Endothelial cell (in vitro differentiated cells): ENCODE data around the gene VPREB1. TPM values are rescaled to one million over a fixed set of nuclear protein-coding genes. Genes with fewer than 3 reads are reported as not detected.

ENCODE experiments used
- DNase-seq: peaks from one replicate; pipeline ENCODE4 v3.0.0; 2021; ENCODE audit warnings: low spot score
- H3K27ac Mint-ChIP-seq: one replicate; pipeline ENCODE4 v1.8.0; 2021; ENCODE audit warnings: mixed read lengths, inconsistent platforms; ENCODE audit not compliant: unreplicated experiment
- H3K27me3 Mint-ChIP-seq: one replicate; pipeline ENCODE4 v1.8.0; 2021; ENCODE audit warnings: mild to moderate bottlenecking, moderate library complexity, mixed read lengths, inconsistent platforms; ENCODE audit not compliant: unreplicated experiment
- H3K36me3 Mint-ChIP-seq: one replicate; pipeline ENCODE4 v1.8.0; 2021; ENCODE audit warnings: mild to moderate bottlenecking, low read depth, mixed read lengths, inconsistent platforms; ENCODE audit not compliant: unreplicated experiment
- H3K4me1 Mint-ChIP-seq: one replicate; pipeline ENCODE4 v1.8.0; 2021; ENCODE audit warnings: mild to moderate bottlenecking, mixed read lengths, inconsistent platforms; ENCODE audit not compliant: unreplicated experiment
- H3K4me3 Mint-ChIP-seq: one replicate; pipeline ENCODE4 v1.8.0; 2021; ENCODE audit warnings: mild to moderate bottlenecking, mixed read lengths, inconsistent platforms; ENCODE audit not compliant: unreplicated experiment
- H3K9me3 Mint-ChIP-seq: one replicate; pipeline ENCODE4 v1.8.0; 2021; ENCODE audit warnings: mixed read lengths, inconsistent platforms; ENCODE audit not compliant: unreplicated experiment
- total RNA-seq: library from RNA; stranded (reverse); fragmentation: NEBNext Ultra II Directional; extraction: Animal tissue kit (Norgen Biotek cat#: 25700); gene quantifications from one replicate; pipeline ENCODE4 v1.2.1, GENCODE V29; 2021; ENCODE audit not compliant: unreplicated experiment
- TF ChIP-seq, protein P1 (sequence below): fragments of 200-600 bp; sonication (generic); IDR thresholded peaks from one replicate; pipeline ENCODE4 v1.5.0; 2021; ENCODE audit warnings: antibody characterized with exemption; ENCODE audit not compliant: unreplicated experiment

VPREB1 gene
- total RNA-seq, 1 donor from 2014 or later, result not detected

DNA sequence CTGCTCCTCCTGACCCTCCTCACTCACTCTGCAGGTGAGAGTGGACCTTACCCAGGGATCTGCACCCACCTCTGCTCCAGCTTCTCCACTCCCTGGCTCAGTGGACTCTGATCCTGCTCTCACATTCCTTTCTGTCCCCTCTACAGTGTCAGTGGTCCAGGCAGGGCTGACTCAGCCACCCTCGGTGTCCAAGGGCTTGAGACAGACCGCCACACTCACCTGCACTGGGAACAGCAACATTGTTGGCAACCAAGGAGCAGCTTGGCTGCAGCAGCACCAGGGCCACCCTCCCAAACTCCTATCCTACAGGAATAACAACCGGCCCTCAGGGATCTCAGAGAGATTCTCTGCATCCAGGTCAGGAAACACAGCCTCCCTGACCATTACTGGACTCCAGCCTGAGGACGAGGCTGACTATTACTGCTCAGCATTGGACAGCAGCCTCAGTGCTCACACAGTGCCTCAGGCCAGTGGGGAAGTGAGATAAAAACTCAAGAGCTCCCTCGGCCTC lies 29.7 kb upstream of the VPREB1 start:
- Mint-ChIP-seq H3K27me3 (peaks cover 5% of the 10 kb centered on the region), H3K4me1 (no peaks in the 10 kb centered on the region), H3K4me3 (no peak overlapping the region), H3K36me3 (no peaks in the 10 kb centered on the region), H3K27ac (no peak overlapping the region), H3K9me3 (no peaks in the 10 kb centered on the region)
- DNase-seq, result no peak
- TF ChIP-seq, protein P1, sequence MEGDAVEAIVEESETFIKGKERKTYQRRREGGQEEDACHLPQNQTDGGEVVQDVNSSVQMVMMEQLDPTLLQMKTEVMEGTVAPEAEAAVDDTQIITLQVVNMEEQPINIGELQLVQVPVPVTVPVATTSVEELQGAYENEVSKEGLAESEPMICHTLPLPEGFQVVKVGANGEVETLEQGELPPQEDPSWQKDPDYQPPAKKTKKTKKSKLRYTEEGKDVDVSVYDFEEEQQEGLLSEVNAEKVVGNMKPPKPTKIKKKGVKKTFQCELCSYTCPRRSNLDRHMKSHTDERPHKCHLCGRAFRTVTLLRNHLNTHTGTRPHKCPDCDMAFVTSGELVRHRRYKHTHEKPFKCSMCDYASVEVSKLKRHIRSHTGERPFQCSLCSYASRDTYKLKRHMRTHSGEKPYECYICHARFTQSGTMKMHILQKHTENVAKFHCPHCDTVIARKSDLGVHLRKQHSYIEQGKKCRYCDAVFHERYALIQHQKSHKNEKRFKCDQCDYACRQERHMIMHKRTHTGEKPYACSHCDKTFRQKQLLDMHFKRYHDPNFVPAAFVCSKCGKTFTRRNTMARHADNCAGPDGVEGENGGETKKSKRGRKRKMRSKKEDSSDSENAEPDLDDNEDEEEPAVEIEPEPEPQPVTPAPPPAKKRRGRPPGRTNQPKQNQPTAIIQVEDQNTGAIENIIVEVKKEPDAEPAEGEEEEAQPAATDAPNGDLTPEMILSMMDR, result no peak

DNA sequence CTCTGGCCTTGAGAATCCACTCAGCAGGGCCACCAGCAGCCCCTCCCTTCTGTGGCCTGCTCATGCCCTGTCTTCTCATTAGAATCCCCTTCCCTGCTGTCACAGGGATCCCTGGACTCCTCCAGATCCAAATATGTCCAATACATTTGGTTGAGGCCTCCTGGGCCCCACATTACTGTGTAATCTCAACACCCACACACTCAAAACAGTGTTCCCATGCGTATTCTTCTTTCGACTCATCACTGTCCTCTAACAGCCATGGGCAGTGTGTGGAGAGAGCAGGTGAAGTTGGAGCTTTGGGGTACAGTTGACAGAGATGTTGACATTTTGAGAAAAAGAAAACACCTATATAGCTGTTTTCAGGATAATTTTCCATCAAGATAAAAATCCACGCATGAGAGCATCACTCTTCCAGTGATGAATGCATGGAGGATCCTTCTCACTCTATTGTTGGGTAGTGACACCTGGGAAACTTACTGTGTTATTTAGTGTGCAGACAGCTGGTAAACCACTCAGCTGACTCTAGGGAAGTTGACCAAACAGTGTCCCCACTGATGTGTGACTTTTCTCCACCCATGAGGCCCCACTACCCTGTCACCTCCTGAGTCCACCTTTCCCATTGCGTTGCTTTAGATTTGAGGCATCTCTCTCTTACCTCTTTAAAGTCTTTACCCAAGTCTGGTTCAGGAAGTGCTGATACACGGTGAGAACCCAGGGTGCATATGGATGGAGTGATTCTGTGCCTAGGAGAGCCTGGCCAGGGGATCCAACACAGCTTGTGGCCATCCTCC lies 28.7 kb upstream of the VPREB1 start:
- H3K27ac Mint-ChIP-seq, result no peak overlapping the region
- no peak overlapping the region for H3K4me3 Mint-ChIP-seq
- TF ChIP-seq, protein P1, result no peak
- no peaks in the 10 kb centered on the region for H3K4me1 Mint-ChIP-seq
- no peaks in the 10 kb centered on the region for H3K9me3 Mint-ChIP-seq
- H3K36me3 Mint-ChIP-seq, result no peaks in the 10 kb centered on the region
- peaks cover 5% of the 10 kb centered on the region for H3K27me3 Mint-ChIP-seq
- DNase-seq, result no peak

DNA sequence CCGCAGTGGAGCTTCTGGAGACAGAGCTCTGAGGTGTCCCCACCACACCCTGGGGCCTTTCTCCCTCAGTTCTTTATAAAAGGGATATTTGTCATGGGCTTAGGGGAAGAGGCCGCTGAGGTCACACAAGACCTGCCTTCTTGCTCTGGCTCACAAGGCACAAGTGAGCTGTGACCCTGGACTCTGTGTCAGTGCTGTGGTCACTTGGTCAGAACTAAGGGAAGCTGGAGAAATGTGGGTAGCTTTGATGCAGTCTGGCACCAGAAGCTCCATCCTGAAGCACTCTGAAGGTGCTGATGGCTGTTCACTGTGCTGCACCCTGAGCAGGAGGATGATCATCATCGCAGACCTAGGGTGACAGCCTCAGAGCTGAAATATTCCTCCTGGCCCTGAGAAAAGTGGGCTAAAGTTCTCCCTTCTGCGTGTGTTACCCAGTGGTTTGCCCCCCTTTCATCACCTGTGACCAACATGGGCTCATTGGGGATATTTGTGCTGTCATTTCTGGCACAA lies 28.1 kb upstream of the VPREB1 start:
- H3K27ac Mint-ChIP-seq, result no peak overlapping the region
- peaks cover 5% of the 10 kb centered on the region for H3K27me3 Mint-ChIP-seq
- TF ChIP-seq, protein P1, result no peak
- H3K4me1 Mint-ChIP-seq, result no peaks in the 10 kb centered on the region
- H3K36me3 Mint-ChIP-seq, result no peaks in the 10 kb centered on the region
- no peaks in the 10 kb centered on the region for H3K9me3 Mint-ChIP-seq
- no peak overlapping the region for H3K4me3 Mint-ChIP-seq
- no peak for DNase-seq

DNA sequence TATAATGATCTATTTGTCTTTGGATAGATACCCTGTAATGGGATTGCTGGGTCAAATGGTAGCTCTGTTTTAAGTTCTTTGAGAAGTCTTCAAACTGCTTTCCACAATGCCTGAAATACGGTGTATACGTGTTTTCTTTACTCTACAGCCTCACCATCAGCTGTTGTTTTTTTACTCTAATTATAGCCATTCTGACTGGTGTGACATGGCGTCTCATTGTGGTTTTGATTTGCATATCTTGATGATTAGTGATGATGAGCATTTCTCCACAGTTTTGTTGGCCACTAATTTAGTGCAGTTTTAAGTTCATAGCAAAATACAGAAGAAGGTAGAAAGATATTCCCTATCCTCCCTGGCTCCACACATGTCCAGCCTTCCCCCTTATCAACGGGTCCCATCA lies 26.3 kb upstream of the VPREB1 start:
- Mint-ChIP-seq H3K9me3 (no peaks in the 10 kb centered on the region), H3K36me3 (no peaks in the 10 kb centered on the region), H3K27ac (no peak overlapping the region), H3K27me3 (peaks cover 5% of the 10 kb centered on the region), H3K4me1 (no peaks in the 10 kb centered on the region), H3K4me3 (no peak overlapping the region)
- TF ChIP-seq, protein P1, result no peak
- no peak for DNase-seq
